ENCODE results near the gene SANBR. TPM values are rescaled to one million over a fixed set of nuclear protein-coding genes. Genes with fewer than 3 reads are reported as not detected.

SANBR gene
- total and polyA plus RNA-seq, 11 donors = 3.6 to 10.7 (median 6.6) TPM

- Histone ChIP-seq H3K36me3 (peaks cover 0 to 48% (median 23%) of the 10 kb centered on the region in 9 donors), H3K4me1 (peaks cover 0 to 7% (median 0%) of the 10 kb centered on the region in 12 donors), H3K4me3 (no peak overlapping the region), H3K9me3 (no peaks in the 10 kb centered on the region), H3K27me3 (no peaks in the 10 kb centered on the region), H3K27ac (no peak overlapping the region)
- no peak for DNase-seq
- ATAC-seq = no peak
- intact Hi-C loops (cut with DNase I) = no loop called here
- WGBS, 4 donors = 44 to 54% (median 48%) methylated on average over 2 of the region's 2 CpGs
- TF ChIP-seq POLR2A (IDR thresholded peaks at IDR 0.05) = no peak
- TF ChIP-seq, protein P1, sequence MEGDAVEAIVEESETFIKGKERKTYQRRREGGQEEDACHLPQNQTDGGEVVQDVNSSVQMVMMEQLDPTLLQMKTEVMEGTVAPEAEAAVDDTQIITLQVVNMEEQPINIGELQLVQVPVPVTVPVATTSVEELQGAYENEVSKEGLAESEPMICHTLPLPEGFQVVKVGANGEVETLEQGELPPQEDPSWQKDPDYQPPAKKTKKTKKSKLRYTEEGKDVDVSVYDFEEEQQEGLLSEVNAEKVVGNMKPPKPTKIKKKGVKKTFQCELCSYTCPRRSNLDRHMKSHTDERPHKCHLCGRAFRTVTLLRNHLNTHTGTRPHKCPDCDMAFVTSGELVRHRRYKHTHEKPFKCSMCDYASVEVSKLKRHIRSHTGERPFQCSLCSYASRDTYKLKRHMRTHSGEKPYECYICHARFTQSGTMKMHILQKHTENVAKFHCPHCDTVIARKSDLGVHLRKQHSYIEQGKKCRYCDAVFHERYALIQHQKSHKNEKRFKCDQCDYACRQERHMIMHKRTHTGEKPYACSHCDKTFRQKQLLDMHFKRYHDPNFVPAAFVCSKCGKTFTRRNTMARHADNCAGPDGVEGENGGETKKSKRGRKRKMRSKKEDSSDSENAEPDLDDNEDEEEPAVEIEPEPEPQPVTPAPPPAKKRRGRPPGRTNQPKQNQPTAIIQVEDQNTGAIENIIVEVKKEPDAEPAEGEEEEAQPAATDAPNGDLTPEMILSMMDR (IDR thresholded peaks at IDR 0.05) = no peak
Measured at GRCh38 chr2:61055557-61055956, 10.1 kb upstream of the SANBR start.

- DNase-seq (no peak), ATAC-seq (no peak)
- Histone ChIP-seq H3K4me3 (no peak overlapping the region), H3K4me1 (peaks cover 0 to 7% (median 0%) of the 10 kb centered on the region in 12 donors), H3K36me3 (peaks cover 0 to 28% (median 6%) of the 10 kb centered on the region in 9 donors), H3K9me3 (no peaks in the 10 kb centered on the region), H3K27ac (no peak overlapping the region), H3K27me3 (no peaks in the 10 kb centered on the region)
- intact Hi-C loops (cut with DNase I) = no loop called here
- TF ChIP-seq, protein P1 (IDR thresholded peaks at IDR 0.05) = no peak
- TF ChIP-seq POLR2A (IDR thresholded peaks at IDR 0.05) = no peak
Measured at GRCh38 chr2:61057562-61057961, 8.1 kb upstream of the SANBR start.

DNA sequence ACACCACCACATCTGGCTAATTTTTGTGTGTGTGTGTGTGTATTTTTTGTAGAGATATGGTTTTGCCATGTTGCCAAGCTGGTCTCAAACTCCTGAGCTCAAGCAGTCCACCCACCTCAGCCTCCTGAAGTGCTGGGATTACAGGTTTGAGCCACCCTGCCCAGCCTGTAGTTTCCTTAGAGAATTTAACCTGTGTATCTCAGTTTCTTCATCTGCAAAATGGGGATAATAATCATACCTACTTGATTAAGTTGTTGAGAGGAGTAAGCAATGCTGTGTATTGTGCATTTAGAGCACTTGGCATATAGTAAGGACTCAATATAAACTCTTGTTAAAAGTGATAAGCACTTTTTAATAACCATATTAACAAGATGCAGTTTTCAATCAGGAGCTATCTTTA lies 6.3 kb upstream of the SANBR start:
- H3K27ac ChIP-seq = no peak overlapping the region
- no peaks in the 10 kb centered on the region for H3K27me3 ChIP-seq
- H3K9me3 ChIP-seq = no peaks in the 10 kb centered on the region
- ATAC-seq (no peak), DNase-seq (no peak)
- no peak overlapping the region for H3K4me3 ChIP-seq
- H3K36me3 ChIP-seq = peaks cover 0 to 13% (median 4%) of the 10 kb centered on the region in 9 donors
- H3K4me1 ChIP-seq = peaks cover 0 to 7% (median 0%) of the 10 kb centered on the region in 12 donors
- no peak for TF ChIP-seq POLR2A (IDR thresholded peaks at IDR 0.05)
- TF ChIP-seq, protein P1 (IDR thresholded peaks at IDR 0.05) = no peak
- intact Hi-C loops (cut with DNase I) = no loop called here

DNA sequence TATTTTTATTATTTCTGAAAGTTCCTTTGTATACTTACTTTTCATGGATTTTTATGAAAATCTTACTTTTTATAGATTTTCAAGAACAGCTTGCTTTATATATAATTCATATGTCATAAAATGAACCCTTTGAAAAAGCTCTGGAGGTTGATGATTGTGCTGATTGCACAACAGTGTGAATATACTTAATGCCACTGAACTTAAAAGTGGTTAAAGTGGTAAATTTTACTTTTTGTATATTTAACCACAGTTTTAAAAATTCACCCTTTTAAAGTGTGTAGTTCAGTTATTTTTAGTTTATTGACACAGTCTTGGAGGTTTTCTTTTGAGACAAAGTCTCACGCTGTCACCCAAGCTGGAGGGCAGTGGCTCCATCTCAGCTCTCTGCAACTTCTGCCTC lies 8.4 kb downstream of the SANBR start:
- Histone ChIP-seq H3K27ac (no peak overlapping the region), H3K9me3 (no peaks in the 10 kb centered on the region), H3K27me3 (no peaks in the 10 kb centered on the region), H3K4me1 (no peaks in the 10 kb centered on the region), H3K36me3 (peaks cover 0 to 96% (median 76%) of the 10 kb centered on the region in 9 donors), H3K4me3 (no peak overlapping the region)
- intact Hi-C loops (cut with DNase I) = no loop called here
- no peak for DNase-seq
- WGBS, 4 donors = 94 to 100% (median 99%) methylated on average over 1 of the region's 1 CpG
- no peak for ATAC-seq
- TF ChIP-seq, protein P1 (IDR thresholded peaks at IDR 0.05) = no peak
- no peak for TF ChIP-seq POLR2A (IDR thresholded peaks at IDR 0.05)
